Panc1 (cell line): ENCODE data around the gene SOWAHB. TPM values are rescaled to one million over a fixed set of nuclear protein-coding genes. Genes with fewer than 3 reads are reported as not detected.

ENCODE experiments used
- ATAC-seq: fragments of 200-7000 bp; cut with Tn5 transposase; 2 replicates; pipeline ENCODE4 v1.9.1; 2020; ENCODE audit warnings: mild to moderate bottlenecking, moderate library complexity
- BruUV-seq: library from RNA; stranded (reverse); fragments of 400-500 nt; replicated peaks from 2 replicates; lab custom pipeline; 2021; lab: Mats Ljungman, UMichigan
- CTCF ChIA-PET: fragments of 300-600 bp; sonication (Branson Sonifier 250); formaldehyde crosslinking; loops from one replicate; lab custom pipeline; 2022; ENCODE audit warnings: antibody characterized with exemption; lab: Charles Lee
- POLR2A ChIA-PET: fragments of 300-600 bp; sonication (Branson Sonifier 250); formaldehyde crosslinking; loops from one replicate; lab custom pipeline; 2022; ENCODE audit warnings: antibody characterized with exemption; lab: Charles Lee
- DNase-seq: peaks from one replicate; pipeline ENCODE4 v3.0.0-alpha.2; 2010; ENCODE audit warnings: low read depth, low spot score
- H3K27ac ChIP-seq: 2 replicates; pipeline ENCODE4 v1.5.1; 2011; ENCODE audit warnings: mild to moderate bottlenecking, low read length, inconsistent platforms
- H3K27me3 ChIP-seq: fragments of 200-500 bp; sonication (Bioruptor generic); 2 replicates; pipeline ENCODE4 v1.6.0; 2014; ENCODE audit warnings: low read length, inconsistent platforms; ENCODE audit not compliant: control insufficient read depth, insufficient read depth
- H3K36me3 ChIP-seq: fragments of 200-500 bp; sonication (Bioruptor generic); 2 replicates; pipeline ENCODE4 v1.5.1; 2014; ENCODE audit warnings: inconsistent platforms, mild to moderate bottlenecking, low read length, moderate library complexity; ENCODE audit not compliant: control insufficient read depth, insufficient read depth
- H3K4me1 ChIP-seq: 2 replicates; pipeline ENCODE4 v1.5.1; 2011; ENCODE audit warnings: inconsistent platforms, mild to moderate bottlenecking, low read length, moderate library complexity; ENCODE audit not compliant: control insufficient read depth, insufficient read depth
- H3K4me3 ChIP-seq, 2 experiments: 2 replicates each; pipeline ENCODE4 v1.5.1; 2011 to 2012; ENCODE audit warnings: low read depth in 2 of 2, low read length in 2 of 2, mild to moderate bottlenecking in 2 of 2, inconsistent platforms in 1 of 2, moderate library complexity in 1 of 2
- H3K9me3 ChIP-seq: fragments of 200-500 bp; sonication (Bioruptor generic); 2 replicates; pipeline ENCODE4 v1.5.1; 2014; ENCODE audit warnings: low read depth, mild to moderate bottlenecking, inconsistent platforms, low read length, moderate library complexity; ENCODE audit not compliant: control insufficient read depth, insufficient read depth
- CTCF ChIP-seq: fragments of 450-650 bp; IDR thresholded peaks from 2 replicates; pipeline ENCODE4 v1.5.1; 2017; ENCODE audit warnings: mild to moderate bottlenecking
- POLR2AphosphoS5 ChIP-seq: IDR thresholded peaks from 2 replicates; pipeline ENCODE4 v1.6.1; 2012; ENCODE audit warnings: mild to moderate bottlenecking, low read depth, low read length, moderate library complexity
- SIN3A ChIP-seq: IDR thresholded peaks from 2 replicates; pipeline ENCODE4 v1.6.1; 2012; ENCODE audit warnings: low read depth, mild to moderate bottlenecking, low read length, moderate library complexity, borderline replicate concordance; ENCODE audit not compliant: insufficient read depth
- TCF7L2 ChIP-seq: IDR thresholded peaks from 2 replicates; pipeline ENCODE4 v1.6.1; 2011; ENCODE audit warnings: mild to moderate bottlenecking, low read depth, low read length, inconsistent platforms
- in situ Hi-C: cut with HindIII; loops from 2 replicates; pipeline ENCODE4 v1.10.0; 2016; ENCODE audit warnings: low sequenced_read_pairs, low pct_unique_long_range_greater_than_20kb
- intact Hi-C: fragments of 100-400 bp; cut with micrococcal nuclease; formaldehyde crosslinking; loops from one replicate; pipeline ENCODE4 v1.10.0; 2022; ENCODE audit not compliant: unreplicated experiment
- total RNA-seq: library from RNA; stranded (reverse); gene quantifications from one replicate; pipeline ENCODE4 v1.2.1, GENCODE V29; 2021; ENCODE audit not compliant: unreplicated experiment
- TF ChIP-seq, protein P1 (sequence below), 2 experiments: IDR thresholded peaks; 2 replicates each; pipeline ENCODE4 v1.6.1; 2011 to 2012; ENCODE audit warnings: low read depth in 2 of 2, control low read depth in 1 of 2, low read length in 1 of 2, mild to moderate bottlenecking in 1 of 2, moderate library complexity in 1 of 2; ENCODE audit not compliant: insufficient read depth in 1 of 2

SOWAHB gene
- total RNA-seq, 1 experiment from 2014 or later: 4.0 TPM

GRCh38 chr4:76898949-76899645 lies 1.2 kb upstream of the SOWAHB start:
- Histone ChIP-seq H3K36me3 (no peaks in the 10 kb centered on the region), H3K27ac (no peak overlapping the region), H3K4me1 (no peaks in the 10 kb centered on the region), H3K9me3 (no peaks in the 10 kb centered on the region), H3K27me3 (peaks cover 8% of the 10 kb centered on the region), H3K4me3 (peak overlapping the region in 1 of 2 experiments; percentile 45; a peak in 1 of 4 replicates)
- intact Hi-C loops: no loop called here
- in situ Hi-C loops: no loop called here
- TF ChIP-seq SIN3A (no peak), TCF7L2 (no peak), POLR2AphosphoS5 (no peak), CTCF (no peak)
- TF ChIP-seq, protein P1, sequence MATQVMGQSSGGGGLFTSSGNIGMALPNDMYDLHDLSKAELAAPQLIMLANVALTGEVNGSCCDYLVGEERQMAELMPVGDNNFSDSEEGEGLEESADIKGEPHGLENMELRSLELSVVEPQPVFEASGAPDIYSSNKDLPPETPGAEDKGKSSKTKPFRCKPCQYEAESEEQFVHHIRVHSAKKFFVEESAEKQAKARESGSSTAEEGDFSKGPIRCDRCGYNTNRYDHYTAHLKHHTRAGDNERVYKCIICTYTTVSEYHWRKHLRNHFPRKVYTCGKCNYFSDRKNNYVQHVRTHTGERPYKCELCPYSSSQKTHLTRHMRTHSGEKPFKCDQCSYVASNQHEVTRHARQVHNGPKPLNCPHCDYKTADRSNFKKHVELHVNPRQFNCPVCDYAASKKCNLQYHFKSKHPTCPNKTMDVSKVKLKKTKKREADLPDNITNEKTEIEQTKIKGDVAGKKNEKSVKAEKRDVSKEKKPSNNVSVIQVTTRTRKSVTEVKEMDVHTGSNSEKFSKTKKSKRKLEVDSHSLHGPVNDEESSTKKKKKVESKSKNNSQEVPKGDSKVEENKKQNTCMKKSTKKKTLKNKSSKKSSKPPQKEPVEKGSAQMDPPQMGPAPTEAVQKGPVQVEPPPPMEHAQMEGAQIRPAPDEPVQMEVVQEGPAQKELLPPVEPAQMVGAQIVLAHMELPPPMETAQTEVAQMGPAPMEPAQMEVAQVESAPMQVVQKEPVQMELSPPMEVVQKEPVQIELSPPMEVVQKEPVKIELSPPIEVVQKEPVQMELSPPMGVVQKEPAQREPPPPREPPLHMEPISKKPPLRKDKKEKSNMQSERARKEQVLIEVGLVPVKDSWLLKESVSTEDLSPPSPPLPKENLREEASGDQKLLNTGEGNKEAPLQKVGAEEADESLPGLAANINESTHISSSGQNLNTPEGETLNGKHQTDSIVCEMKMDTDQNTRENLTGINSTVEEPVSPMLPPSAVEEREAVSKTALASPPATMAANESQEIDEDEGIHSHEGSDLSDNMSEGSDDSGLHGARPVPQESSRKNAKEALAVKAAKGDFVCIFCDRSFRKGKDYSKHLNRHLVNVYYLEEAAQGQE (IDR thresholded peaks at IDR 0.05; ENCODE audit: insufficient read depth in 1 of 2, low read depth in 2 of 2, low read length in 1 of 2): no peak
- ATAC-seq (no peak), DNase-seq (no peak)
- ChIA-PET CTCF (no interaction called here), POLR2A (no interaction called here)
- no TSS peak for BruUV-seq

DNA sequence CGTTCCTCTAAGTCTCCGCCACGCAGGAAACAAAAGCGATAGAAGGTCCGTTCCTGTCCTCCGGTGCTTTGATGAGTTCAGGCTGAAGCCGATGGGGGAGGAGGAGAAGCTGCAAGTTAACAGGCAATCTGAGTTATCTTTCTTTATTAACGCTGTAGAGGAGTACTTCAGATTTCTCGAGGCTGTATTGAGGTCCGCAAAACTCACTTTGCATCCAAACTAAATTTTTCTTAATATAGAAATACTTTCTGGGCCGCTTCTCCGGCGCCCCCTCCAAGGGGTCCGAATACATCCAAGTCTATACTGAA lies 395 bp upstream of the SOWAHB start:
- intact Hi-C loops: no loop called here

More for the DNA sequence above, 395 bp upstream of the SOWAHB start:
- Histone ChIP-seq H3K4me3 (peak overlapping the region; percentile 45 to 54), H3K27ac (no peak overlapping the region), H3K27me3 (peaks cover 8% of the 10 kb centered on the region), H3K36me3 (no peaks in the 10 kb centered on the region), H3K9me3 (no peaks in the 10 kb centered on the region), H3K4me1 (no peaks in the 10 kb centered on the region)
- CTCF ChIA-PET: no interaction called here
- POLR2A ChIA-PET: no interaction called here
- no peak for TF ChIP-seq CTCF
- TF ChIP-seq TCF7L2: no peak
- TF ChIP-seq, protein P1 (IDR thresholded peaks at IDR 0.05; ENCODE audit: insufficient read depth in 1 of 2, low read depth in 2 of 2, low read length in 1 of 2): no peak
- no peak for TF ChIP-seq POLR2AphosphoS5
- no peak for TF ChIP-seq SIN3A
- TSS peak; percentile 70 for BruUV-seq
- in situ Hi-C loops: no loop called here
- ATAC-seq: no peak
- no peak for DNase-seq
